HG02623 (cell line): ENCODE measurements around the gene RPS3.
A peak's percentile ranks its signal among the peaks of the same experiment; 100 is the strongest.

Experiments used
- ATAC-seq: cut with Tn5 transposase; IDR thresholded peaks from one replicate; pipeline ENCODE4 v1.9.1; 2021; ENCODE audit warnings: moderate library complexity; ENCODE audit not compliant: unreplicated experiment

The RPS3 gene

GRCh38 chr11:75413864-75414263, 14.5 kb downstream of the RPS3 start:
- no peak for ATAC-seq

GRCh38 chr11:75420224-75421034, 21.1 kb downstream of the RPS3 start:
- no peak for ATAC-seq

GRCh38 chr11:75421035-75421602, 21.8 kb downstream of the RPS3 start:
- ATAC-seq = no peak

- ATAC-seq = no peak
Measured at GRCh38 chr11:75421902-75422247, 22.6 kb downstream of the RPS3 start.

- ATAC-seq = no peak
Measured at GRCh38 chr11:75422248-75423231, 23.2 kb downstream of the RPS3 start.

GRCh38 chr11:75423721-75424120, 24.4 kb downstream of the RPS3 start:
- ATAC-seq = no peak

- ATAC-seq = no peak
Measured at GRCh38 chr11:75424396-75424795, 25.1 kb downstream of the RPS3 start.

- no peak for ATAC-seq
Measured at GRCh38 chr11:75425422-75425821, 26.1 kb downstream of the RPS3 start.

GRCh38 chr11:75426720-75427086, 27.4 kb downstream of the RPS3 start:
- ATAC-seq = no peak

GRCh38 chr11:75427181-75427580, 27.9 kb downstream of the RPS3 start:
- no peak for ATAC-seq

- peak; percentile 77 for ATAC-seq
Measured at GRCh38 chr11:75428281-75428724, 29.0 kb downstream of the RPS3 start.

- ATAC-seq = no peak
Measured at GRCh38 chr11:75428989-75429640, 29.8 kb downstream of the RPS3 start.

GRCh38 chr11:75429641-75429901, 30.3 kb downstream of the RPS3 start:
- ATAC-seq = no peak

- ATAC-seq = no peak
Measured at GRCh38 chr11:75429902-75430713, 30.8 kb downstream of the RPS3 start.

- ATAC-seq = no peak
Measured at GRCh38 chr11:75430714-75431532, 31.6 kb downstream of the RPS3 start.

- no peak for ATAC-seq
Measured at GRCh38 chr11:75431533-75432525, 32.5 kb downstream of the RPS3 start.

- ATAC-seq = no peak
Measured at GRCh38 chr11:75432911-75433321, 33.6 kb downstream of the RPS3 start, which contains the start of gene KLHL35. Gene KLHL35, minus strand, starts transcription at chr11:75433203. Its CDS starts 2,574 bp downstream, at chr11:75430629.

GRCh38 chr11:75433443-75433842, 34.1 kb downstream of the RPS3 start:
- no peak for ATAC-seq
